Measurements from ENCODE around the gene EHMT1.

Gene EHMT1

GRCh38 chr9:137781906-137782585, 163.2 kb downstream of the EHMT1 start:
- no peak for DNase-seq (ENCODE audit: low read depth in 2 of 2, low spot score in 1 of 2)

DNA sequence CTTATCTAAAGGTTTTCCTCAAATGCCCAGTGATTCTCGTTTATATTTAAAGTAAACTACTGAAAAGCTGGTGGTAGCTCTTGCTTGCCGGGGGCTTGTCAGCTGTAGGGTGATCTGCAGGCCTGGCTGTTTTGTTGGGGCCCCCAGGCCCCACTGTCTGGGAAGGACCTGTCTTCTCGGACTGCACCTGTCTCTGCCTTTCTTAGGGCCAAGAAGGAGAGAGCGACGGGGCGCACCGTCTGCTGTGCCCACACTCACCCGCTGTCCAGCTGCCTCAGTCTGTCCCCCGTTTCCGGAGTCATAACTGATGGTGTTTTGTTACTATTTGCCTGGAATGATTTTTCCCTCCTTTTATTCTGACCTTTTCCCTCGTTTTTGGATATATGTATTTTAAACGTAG, 164.7 kb downstream of the EHMT1 start:
- DNase-seq (ENCODE audit: low read depth in 2 of 2, low spot score in 1 of 2): no peak

DNA sequence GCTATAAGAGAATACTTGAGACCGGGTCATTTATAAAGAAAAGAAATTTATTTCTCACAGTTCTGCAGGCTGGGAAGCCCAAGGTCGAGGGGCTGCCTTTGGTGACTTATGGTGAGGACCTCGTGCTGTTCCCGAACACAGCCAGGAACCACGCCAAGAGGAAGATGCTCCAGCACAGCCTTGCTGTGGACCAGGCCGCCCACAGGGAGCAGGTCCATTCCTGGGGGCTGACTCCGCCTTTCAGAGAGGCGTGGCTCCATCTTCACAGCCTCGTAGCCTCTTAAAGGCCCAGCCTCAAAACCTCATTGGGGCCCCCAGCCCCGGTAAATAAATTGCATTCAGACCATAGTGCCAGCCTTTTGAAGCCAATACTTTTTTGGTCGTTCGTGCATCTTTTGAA, 165.2 kb downstream of the EHMT1 start:
- no peak for DNase-seq (ENCODE audit: low read depth in 2 of 2, low spot score in 1 of 2)

- DNase-seq (ENCODE audit: low read depth in 2 of 2, low spot score in 1 of 2): no peak
Observed at GRCh38 chr9:137784641-137785513, 166.1 kb downstream of the EHMT1 start.

DNA sequence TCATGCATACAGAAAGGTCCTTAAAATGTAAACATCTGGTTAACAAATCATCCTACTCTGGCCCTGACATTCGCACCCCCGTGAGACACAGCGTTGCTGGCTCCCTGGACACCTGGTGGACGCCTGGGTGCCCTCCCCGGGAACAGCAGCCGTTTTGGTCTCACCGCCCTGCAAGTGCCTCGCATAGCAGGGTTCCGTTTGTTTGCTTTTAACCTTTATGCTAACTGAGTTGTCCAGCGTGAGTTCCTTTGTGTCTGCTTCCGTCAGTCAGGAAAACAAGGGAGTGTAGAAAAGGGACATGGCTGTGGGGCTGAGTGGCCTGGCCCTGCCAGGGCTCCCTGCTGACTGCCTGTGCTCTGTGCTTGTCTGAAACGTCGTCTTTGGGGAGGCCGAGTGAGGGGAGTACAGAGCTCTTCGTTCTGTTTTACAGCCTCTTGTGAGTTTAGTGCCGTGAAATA, 166.9 kb downstream of the EHMT1 start:
- DNase-seq (ENCODE audit: low read depth in 2 of 2, low spot score in 1 of 2): no peak

- DNase-seq (ENCODE audit: low read depth in 2 of 2, low spot score in 1 of 2): no peak
Observed at GRCh38 chr9:137786511-137786920, 167.7 kb downstream of the EHMT1 start.

DNA sequence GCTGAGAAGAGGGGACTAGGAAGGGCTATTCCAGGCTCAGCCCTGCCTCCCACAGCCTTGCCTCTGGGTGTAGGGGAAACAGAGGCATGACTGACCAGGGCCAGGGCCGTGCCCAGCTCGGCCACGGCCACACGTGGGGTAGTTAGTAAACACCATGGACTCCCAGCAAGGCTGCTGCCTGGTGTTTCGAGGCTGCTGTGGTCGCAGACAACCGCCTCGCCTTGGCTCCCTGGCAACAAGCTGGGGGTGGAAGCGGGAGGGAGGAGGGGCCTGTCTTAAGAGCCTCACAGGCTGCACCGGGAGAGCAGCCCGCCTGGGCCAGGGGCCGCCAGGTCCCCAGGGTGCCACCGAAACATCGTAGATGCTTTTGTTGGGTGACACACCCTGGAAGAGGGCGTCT, 168.6 kb downstream of the EHMT1 start:
- no peak for DNase-seq (ENCODE audit: low read depth in 2 of 2, low spot score in 1 of 2)

DNA sequence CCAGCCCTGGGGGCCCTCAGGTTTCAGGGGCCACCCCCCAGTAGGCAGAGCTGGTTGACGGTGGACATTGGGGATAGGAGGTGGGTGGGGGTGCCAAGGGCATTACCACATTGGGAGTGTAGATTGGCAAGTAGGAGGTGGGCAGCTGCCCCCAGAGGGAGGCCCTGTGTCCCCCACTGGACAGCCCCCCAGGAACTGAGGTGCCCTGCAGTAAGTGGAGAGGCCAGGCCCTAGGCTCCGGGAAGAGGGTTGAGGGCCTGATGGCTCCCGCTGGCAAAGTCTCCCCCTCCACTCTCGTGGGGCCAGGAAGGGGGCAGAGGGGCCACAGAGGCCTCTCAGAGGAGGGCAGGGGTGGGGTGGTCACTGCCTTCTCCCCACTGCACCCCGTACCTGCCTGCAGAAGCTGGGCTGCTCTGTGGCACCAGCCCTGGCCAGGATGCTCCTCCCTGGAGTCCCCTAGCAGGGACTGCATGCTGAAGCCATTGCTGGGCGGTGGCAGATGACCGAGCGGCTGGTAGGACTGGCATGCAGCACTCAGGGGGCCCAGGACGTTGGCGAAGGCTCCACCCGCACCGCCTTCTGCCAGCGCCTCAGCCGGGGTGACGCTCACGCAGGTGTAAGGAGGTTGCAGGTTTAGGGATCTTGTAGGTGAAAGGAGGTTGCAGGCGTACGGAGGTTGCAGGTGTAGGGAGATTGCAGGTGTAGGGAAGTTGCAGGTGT, 169.1 kb downstream of the EHMT1 start:
- no peak for DNase-seq (ENCODE audit: low read depth in 2 of 2, low spot score in 1 of 2)

GRCh38 chr9:137788561-137789294, 169.9 kb downstream of the EHMT1 start:
- DNase-seq (ENCODE audit: low read depth in 2 of 2, low spot score in 1 of 2): no peak

DNA sequence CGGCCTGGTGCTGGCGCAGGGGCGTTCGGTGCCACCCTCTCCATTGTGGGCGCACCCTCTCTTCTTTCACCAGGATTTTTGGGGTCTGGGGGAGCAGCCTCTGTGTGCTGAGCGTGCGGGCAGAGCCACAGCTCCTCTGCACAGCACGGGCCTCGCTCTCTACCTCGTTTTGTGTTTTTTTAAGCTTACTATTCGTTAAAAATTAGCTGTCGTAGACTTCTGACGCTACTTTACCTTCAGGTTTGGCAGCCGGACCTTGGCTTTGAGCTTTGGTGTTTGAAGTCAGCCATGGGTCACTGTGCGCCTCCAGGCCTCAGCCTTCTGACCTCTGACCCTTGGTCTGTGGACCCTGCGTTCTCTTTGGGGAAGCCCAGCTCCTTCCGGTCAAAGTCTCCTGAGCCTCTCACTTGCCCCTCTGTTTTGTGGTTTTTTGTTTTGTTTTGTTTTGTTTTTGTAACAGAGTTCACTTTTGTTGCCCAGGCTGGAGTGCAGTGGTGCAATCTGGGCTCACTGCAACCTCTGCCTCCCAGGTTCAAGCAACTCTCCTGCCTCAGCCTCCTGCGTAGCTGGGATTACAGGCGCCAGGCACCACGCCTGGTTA, 170.6 kb downstream of the EHMT1 start:
- no peak for DNase-seq (ENCODE audit: low read depth in 2 of 2, low spot score in 1 of 2)

- no peak for DNase-seq (ENCODE audit: low read depth in 2 of 2, low spot score in 1 of 2)
Observed at GRCh38 chr9:137791947-137792346, 173.1 kb downstream of the EHMT1 start.

- DNase-seq (ENCODE audit: low read depth in 2 of 2, low spot score in 1 of 2): no peak
Observed at GRCh38 chr9:137793196-137793841, 174.5 kb downstream of the EHMT1 start.

GRCh38 chr9:137795156-137795666, 176.4 kb downstream of the EHMT1 start:
- no peak for DNase-seq (ENCODE audit: low read depth in 2 of 2, low spot score in 1 of 2)

DNA sequence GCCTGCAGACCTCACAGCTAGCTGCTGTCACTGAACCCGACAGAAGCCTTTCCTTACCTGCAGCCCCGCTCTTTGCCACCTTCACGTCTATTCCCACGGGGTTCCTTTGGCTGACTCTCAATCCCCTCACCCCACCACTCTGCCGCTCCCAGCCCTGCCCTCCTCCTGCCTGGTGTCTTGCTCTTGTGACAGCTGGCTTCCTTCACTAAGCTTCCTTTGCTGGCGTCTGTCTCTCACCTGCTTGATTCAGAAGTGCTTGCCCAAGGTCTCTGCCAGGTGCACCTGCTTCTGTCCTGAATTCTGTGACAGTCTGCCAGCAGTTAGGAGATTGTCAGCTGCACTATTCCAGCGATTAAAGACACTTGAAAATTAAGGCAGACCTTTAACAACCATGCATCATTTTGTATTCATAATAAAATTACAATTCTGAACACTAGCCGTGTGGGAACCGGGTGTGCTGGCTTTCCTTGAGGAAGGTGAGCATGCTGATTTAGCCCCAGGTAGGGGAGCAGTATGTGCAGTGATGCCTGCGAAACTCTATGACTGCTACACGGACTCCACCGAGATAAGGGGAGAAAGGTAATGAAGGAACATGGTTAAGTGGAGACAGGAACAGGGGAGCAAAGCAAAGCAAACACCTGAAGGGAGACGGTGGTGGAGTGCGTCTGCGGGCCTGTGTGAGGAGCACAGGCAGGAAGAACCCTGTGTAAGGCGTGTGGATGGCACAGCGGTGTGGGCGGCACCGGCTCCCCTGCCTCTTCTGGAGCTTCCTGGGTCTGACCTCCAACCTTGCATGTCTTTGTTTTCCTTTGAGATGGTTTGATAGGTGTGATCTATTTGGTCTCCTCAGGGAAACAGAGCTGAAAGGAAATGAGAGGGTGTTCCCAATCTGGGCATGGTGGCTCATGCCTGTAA, 178.7 kb downstream of the EHMT1 start:
- DNase-seq (ENCODE audit: low read depth in 2 of 2, low spot score in 1 of 2): no peak

GRCh38 chr9:137798142-137798541, 179.3 kb downstream of the EHMT1 start:
- DNase-seq (ENCODE audit: low read depth in 2 of 2, low spot score in 1 of 2): no peak

DNA sequence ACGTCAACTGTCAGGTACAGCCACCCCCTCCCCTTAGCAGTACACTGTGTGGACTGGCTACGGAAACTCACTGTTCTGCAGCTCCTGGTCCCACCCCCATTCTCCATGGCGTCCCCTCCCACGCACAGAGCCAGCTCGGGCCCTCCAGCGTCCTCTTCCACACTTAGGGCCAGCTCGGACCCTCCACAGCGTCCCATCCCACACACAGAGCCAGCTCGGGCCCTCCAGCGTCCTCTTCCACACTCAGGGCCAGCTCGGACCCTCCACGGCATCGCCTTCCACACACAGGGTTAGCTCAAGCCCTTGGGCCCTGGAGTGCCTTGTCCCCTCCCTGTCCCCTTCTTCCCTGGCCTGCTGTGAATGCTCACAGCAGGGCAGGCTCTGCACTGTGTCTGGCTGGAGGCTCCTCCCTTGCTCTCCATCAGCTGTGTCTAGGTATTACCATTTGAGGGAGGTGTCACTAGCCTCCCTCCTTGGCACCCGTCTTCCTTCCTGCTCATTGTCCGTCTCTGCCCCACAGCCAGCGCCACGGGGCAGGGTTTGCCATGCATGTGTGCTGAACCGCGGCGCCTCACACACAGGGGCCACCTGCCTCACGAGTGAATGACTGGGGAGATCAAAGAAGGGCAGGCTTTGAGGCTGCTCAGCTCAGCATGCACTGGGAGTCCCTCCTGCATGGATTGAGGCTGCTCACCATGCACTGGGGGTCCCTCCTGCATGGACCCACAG, 180.3 kb downstream of the EHMT1 start:
- DNase-seq (ENCODE audit: low read depth in 2 of 2, low spot score in 1 of 2): no peak

- no peak for DNase-seq (ENCODE audit: low read depth in 2 of 2, low spot score in 1 of 2)
Observed at GRCh38 chr9:137799630-137799983, 180.8 kb downstream of the EHMT1 start.
